NCI-H446 (cell line): ENCODE measurements around the gene OR52D1.

ENCODE experiments used
- DNase-seq, 2 experiments: peaks; one replicate each; lab custom pipeline; 2025; lab: John Stamatoyannopoulos, UW

Gene OR52D1

GRCh38 chr11:5514841-5515240, 26.4 kb downstream of the OR52D1 start:
- no peak for DNase-seq

DNA sequence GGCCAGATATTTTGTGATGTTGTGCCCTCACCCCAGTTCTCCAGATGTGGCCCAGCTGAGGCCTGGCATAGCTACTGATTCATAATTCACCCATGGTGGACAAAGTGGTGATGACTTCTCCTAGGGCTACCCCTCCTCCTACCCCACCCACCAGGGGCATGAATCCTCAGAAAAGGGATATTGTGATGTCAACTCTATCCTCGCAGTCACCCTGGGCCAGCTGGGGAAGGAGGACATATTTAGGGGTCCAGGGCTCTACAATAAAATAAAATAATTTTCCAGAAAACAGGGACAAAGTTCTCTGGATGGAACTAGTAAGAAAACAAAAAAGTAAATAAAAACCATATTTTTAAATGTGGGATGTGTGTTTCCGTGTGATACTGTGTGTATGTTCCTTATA, 28.1 kb downstream of the OR52D1 start, which contains the start of gene UBQLNL:
UBQLNL (minus strand) TSS at position 101 of the 400 bp plus-strand sequence. CDS start 258 bp downstream, outside the sequence.
- no peak for DNase-seq

- DNase-seq = no peak
Observed at GRCh38 chr11:5521540-5521939, 33.1 kb downstream of the OR52D1 start.

- no peak for DNase-seq
Observed at GRCh38 chr11:5522308-5522707, 33.8 kb downstream of the OR52D1 start.

GRCh38 chr11:5524756-5525155, 36.3 kb downstream of the OR52D1 start:
- DNase-seq = no peak

- no peak for DNase-seq
Observed at GRCh38 chr11:5527716-5528115, 39.2 kb downstream of the OR52D1 start.

DNA sequence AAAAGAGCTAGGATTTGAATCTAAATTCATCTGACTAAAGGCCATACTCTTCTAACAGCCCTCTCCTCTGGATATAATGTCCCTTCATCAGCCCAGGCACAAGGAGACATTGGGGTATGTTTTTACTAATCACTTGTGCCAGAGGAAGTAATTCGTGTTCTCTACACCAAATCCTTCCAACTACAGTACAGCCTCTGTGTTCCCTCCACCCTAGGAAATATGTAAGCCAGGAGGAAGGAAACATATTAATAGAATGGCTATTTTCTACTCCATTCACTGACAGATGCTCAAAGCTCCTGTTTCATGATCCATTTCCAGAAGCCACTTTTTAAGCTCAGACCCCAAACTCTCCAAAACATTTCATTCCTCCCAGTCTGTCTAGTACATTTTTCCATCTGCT, 40.0 kb downstream of the OR52D1 start:
- no peak for DNase-seq

GRCh38 chr11:5531053-5531831, 42.8 kb downstream of the OR52D1 start:
- DNase-seq = no peak

GRCh38 chr11:5534046-5534445, 45.6 kb downstream of the OR52D1 start:
- no peak for DNase-seq

- no peak for DNase-seq
Observed at GRCh38 chr11:5536482-5536881, 48.0 kb downstream of the OR52D1 start.
